GM06990 (cell line): ENCODE data around the gene POFUT1.

ENCODE experiments used
- DNase-seq: peaks from one replicate; pipeline ENCODE4 v3.0.0-alpha.2; 2011; ENCODE audit not compliant: insufficient read length; ENCODE audit errors: extremely low read depth
- H3K27me3 ChIP-seq: replicated peaks from 2 replicates; pipeline ENCODE4 v1.6.0; 2011; ENCODE audit warnings: low read length; ENCODE audit not compliant: control insufficient read depth, insufficient read depth
- H3K36me3 ChIP-seq: 2 replicates; pipeline ENCODE4 v1.5.1; 2011; ENCODE audit warnings: low read length; ENCODE audit not compliant: control insufficient read depth, insufficient read depth
- H3K4me3 ChIP-seq: replicated peaks from 2 replicates; pipeline ENCODE4 v1.5.1; 2011; ENCODE audit warnings: low read depth, mild to moderate bottlenecking, control low read depth, low read length
- CTCF ChIP-seq: IDR thresholded peaks from 2 replicates; pipeline ENCODE4 v1.5.1; 2011; ENCODE audit warnings: low read length, control low read depth, mild to moderate bottlenecking, inconsistent platforms; ENCODE audit not compliant: insufficient read depth, poor library complexity, severe bottlenecking

The POFUT1 gene

GRCh38 chr20:32285082-32285620 is 77.5 kb downstream of the POFUT1 start:
- peak; percentile 47 for DNase-seq
- TF ChIP-seq CTCF = no peak
- H3K36me3 ChIP-seq = peaks cover 3% of the 10 kb centered on the region
- H3K4me3 ChIP-seq = peak overlapping the region; percentile 19; the same call in 1 of the 2 replicates
- H3K27me3 ChIP-seq = no peaks in the 10 kb centered on the region

GRCh38 chr20:32285621-32286371 is 78.1 kb downstream of the POFUT1 start:
- DNase-seq = peak; percentile 74
- Histone ChIP-seq H3K27me3 (no peaks in the 10 kb centered on the region), H3K36me3 (peaks cover 3% of the 10 kb centered on the region), H3K4me3 (peak overlapping the region; percentile 36)
- TF ChIP-seq CTCF = no peak

GRCh38 chr20:32287231-32287638 is 79.6 kb downstream of the POFUT1 start:
- no peaks in the 10 kb centered on the region; the same call in 1 of the 2 replicates for H3K36me3 ChIP-seq
- H3K27me3 ChIP-seq = no peaks in the 10 kb centered on the region
- no peak for TF ChIP-seq CTCF
- DNase-seq = no peak
- no peak overlapping the region for H3K4me3 ChIP-seq
